Adrenal gland (tissue), 12 donors: Measurements from ENCODE around the gene CASP10. TPM values are rescaled to one million over a fixed set of nuclear protein-coding genes. Genes with fewer than 3 reads are reported as not detected.

Source experiments
- DNase-seq, 7 donors: peaks; one replicate each; pipeline ENCODE4 v3.0.0-alpha.2; 2019 to 2020
- H3K27ac ChIP-seq, 5 donors: fragments of 200-600 bp; sonication (generic) in 4 of 5; 1 replicate in 3 of 5; 2 replicates in 2 of 5; pipeline versions ENCODE4 v1.5.1 to v1.8.0; 2016 to 2020; ENCODE audit warnings: mild to moderate bottlenecking in 1 of 5
- H3K27me3 ChIP-seq: fragments of 200-600 bp; 2 replicates; pipeline ENCODE4 v1.8.0; 2021
- H3K36me3 ChIP-seq, 2 donors: fragments of 200-600 bp; replicated peaks in 1 of 2; 1 replicate in 1 of 2; 2 replicates in 1 of 2; pipeline versions ENCODE4 v1.5.1 to v1.8.0; 2018 to 2022
- H3K4me1 ChIP-seq, 2 donors: fragments of 200-600 bp; replicated peaks in 1 of 2; 1 replicate in 1 of 2; 2 replicates in 1 of 2; pipeline versions ENCODE4 v1.5.1 to v1.8.0; 2018 to 2021
- H3K4me3 ChIP-seq, 4 donors: fragments of 200-600 bp; sonication (generic) in 3 of 4; one replicate each; pipeline ENCODE4 v1.5.1; 2016 to 2018
- H3K9me3 ChIP-seq, 3 donors: fragments of 200-600 bp; sonication (generic) in 1 of 3; replicated peaks in 1 of 3; 1 replicate in 2 of 3; 2 replicates in 1 of 3; pipeline versions ENCODE4 v1.5.1 to v1.8.0; 2016 to 2021
- POLR2A ChIP-seq, 2 donors: fragments of 450-650 bp; IDR thresholded peaks; one replicate each; pipeline ENCODE4 v1.6.1; 2017; ENCODE audit warnings: antibody characterized with exemption in 2 of 2, mild to moderate bottlenecking in 2 of 2, moderate library complexity in 1 of 2
- WGBS, 4 donors: extraction: QIAGEN DNeasy Blood & Tissue Kit in 2 of 4; methylation state at CpG; one replicate each; pipeline versions ENCODE4 v1.1.5 to v1.1.7; 2013 to 2017; 5-methylcytosine and 5-hydroxymethylcytosine counted together
- intact Hi-C, 2 donors: fragments of 100-400 bp; cut with DNase I; formaldehyde crosslinking; loops; one replicate each; pipeline versions ENCODE4 v1.14.1 to v1.15.0; 2022 to 2023
- polyA plus RNA-seq, 3 donors: library from polyadenylated mRNA; stranded (reverse); fragments of 200-250 nt in 2 of 3; fragments of 350-450 nt in 1 of 3; fragmentation: Illumina TruSeq in 1 of 3; extraction: RNeasy Lipid Tissue Mini Kit (QIAGEN cat#74804) in 1 of 3; gene quantifications; one replicate each; pipeline ENCODE4 v1.2.3, GENCODE V29; 2013 to 2014
- total RNA-seq, 9 donors: library from RNA; depleted of rRNA in 4 of 9; stranded (reverse); fragments of >200 nt in 4 of 9; fragments of 120-200 nt in 1 of 9; fragmentation: NEBNext Ultra II Directional in 1 of 9; extraction: Animal tissue kit (Norgen Biotek cat#: 25700) in 1 of 9; gene quantifications; one replicate each; pipeline versions ENCODE4 v1.1.0 to v1.2.4, GENCODE V29; 2013 to 2023
- TF ChIP-seq, protein P1 (sequence below), 6 experiments: fragments of 450-650 bp in 4 of 6; fragments of 200-600 bp in 2 of 6; sonication (generic) in 1 of 6; IDR thresholded peaks; 1 replicate in 5 of 6; 2 replicates in 1 of 6; pipeline versions ENCODE4 v1.5.1 to v1.8.0; 2016 to 2021; ENCODE audit warnings: antibody characterized with exemption in 6 of 6, mild to moderate bottlenecking in 2 of 6, moderate library complexity in 1 of 6
- donor health status: healthy with polysubstance abuse.
- donor health status: Bipolar disorder and iron deficiency.
- donor health status: DM: yes; HTN: yes; CAD: no.
- donor health status: DM: no; HTN: no; CAD: no.
- donor health status: DM: no; HTN: no; CAD: no.
- donor health status: DM: yes; HTN: yes; CAD: no.

The CASP10 gene
- total and polyA plus RNA-seq, 12 donors: 2.5 to 12.8 (median 5.2) TPM

GRCh38 chr2:201171259-201171814, 11.6 kb upstream of the CASP10 start:
- no peaks in the 10 kb centered on the region for H3K9me3 ChIP-seq
- no peaks in the 10 kb centered on the region for H3K36me3 ChIP-seq
- TF ChIP-seq POLR2A (IDR thresholded peaks at IDR 0.05): no peak
- TF ChIP-seq, protein P1, sequence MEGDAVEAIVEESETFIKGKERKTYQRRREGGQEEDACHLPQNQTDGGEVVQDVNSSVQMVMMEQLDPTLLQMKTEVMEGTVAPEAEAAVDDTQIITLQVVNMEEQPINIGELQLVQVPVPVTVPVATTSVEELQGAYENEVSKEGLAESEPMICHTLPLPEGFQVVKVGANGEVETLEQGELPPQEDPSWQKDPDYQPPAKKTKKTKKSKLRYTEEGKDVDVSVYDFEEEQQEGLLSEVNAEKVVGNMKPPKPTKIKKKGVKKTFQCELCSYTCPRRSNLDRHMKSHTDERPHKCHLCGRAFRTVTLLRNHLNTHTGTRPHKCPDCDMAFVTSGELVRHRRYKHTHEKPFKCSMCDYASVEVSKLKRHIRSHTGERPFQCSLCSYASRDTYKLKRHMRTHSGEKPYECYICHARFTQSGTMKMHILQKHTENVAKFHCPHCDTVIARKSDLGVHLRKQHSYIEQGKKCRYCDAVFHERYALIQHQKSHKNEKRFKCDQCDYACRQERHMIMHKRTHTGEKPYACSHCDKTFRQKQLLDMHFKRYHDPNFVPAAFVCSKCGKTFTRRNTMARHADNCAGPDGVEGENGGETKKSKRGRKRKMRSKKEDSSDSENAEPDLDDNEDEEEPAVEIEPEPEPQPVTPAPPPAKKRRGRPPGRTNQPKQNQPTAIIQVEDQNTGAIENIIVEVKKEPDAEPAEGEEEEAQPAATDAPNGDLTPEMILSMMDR (IDR thresholded peaks at IDR 0.05): no peak
- no peaks in the 10 kb centered on the region for H3K4me1 ChIP-seq
- no peak overlapping the region for H3K27ac ChIP-seq
- H3K27me3 ChIP-seq: no peaks in the 10 kb centered on the region
- intact Hi-C loops: loop anchor here in 1 of 2 donors (10.0 kb wide), 1 partner anchor 97 kb away; the partner anchor contains the start of genes HYCC2 and NDUFB3
- 68 to 78% (median 68%) methylated on average over 6 of the region's 6 CpGs for WGBS, 4 donors
- no peak for DNase-seq
- H3K4me3 ChIP-seq: no peak overlapping the region

DNA sequence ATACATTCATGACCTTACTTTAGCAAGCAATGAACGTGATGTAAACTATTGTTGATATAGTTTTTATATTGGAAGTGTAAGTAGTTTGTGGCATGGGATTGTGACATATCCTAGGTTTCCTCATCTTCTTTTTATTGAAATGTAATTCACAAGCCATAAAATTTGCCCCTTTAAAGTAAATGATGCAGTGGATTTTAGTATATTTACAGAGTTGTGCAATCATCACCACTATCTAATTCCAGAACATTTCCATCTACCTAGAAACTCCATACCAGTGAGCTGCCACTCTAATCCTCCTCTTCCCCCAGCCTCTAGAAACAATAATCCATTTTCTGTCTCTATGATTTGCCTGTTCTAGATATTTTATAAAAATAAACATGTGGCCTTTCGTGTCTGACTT, 10.7 kb upstream of the CASP10 start:
- Histone ChIP-seq H3K27ac (no peak overlapping the region), H3K27me3 (no peaks in the 10 kb centered on the region), H3K9me3 (no peaks in the 10 kb centered on the region), H3K4me3 (no peak overlapping the region), H3K4me1 (peaks cover 0 to 3% of the 10 kb centered on the region in 2 donors), H3K36me3 (no peaks in the 10 kb centered on the region)
- TF ChIP-seq POLR2A (IDR thresholded peaks at IDR 0.05): no peak
- TF ChIP-seq, protein P1 (IDR thresholded peaks at IDR 0.05): no peak
- intact Hi-C loops: loop anchor here in 1 of 2 donors (10.0 kb wide), 1 partner anchor 97 kb away; the partner anchor contains the start of genes HYCC2 and NDUFB3
- DNase-seq: no peak
- 49 to 57% (median 53%) methylated on average over 2 of the region's 2 CpGs for WGBS, 4 donors

DNA sequence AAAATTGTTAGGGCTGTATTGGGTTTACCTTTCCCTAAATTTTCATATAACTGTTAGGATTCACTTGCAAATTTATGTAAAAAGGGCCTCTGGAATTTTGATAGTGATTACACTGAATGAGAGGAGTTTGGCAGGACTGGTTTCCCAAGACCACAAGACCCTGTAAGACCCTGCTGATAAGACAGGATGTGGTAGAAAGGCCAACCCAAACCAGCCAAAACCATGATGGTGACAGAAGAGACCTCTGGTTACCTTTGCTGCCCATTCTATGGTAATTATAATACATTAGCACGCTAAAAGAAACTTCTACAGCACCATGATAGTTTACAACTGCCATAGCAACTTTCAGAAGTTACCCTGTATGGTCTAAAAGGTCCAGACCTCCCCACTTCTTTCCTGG, 8.3 kb upstream of the CASP10 start:
- intact Hi-C loops: loop anchor here (5.0 to 10.0 kb wide), 2 partner anchors 100 to 267 kb away; partner anchors contain the start of genes HYCC2 (in 1 of the 2) and NDUFB3 (in 1 of the 2)
- H3K27me3 ChIP-seq: no peaks in the 10 kb centered on the region
- no peak overlapping the region for H3K27ac ChIP-seq
- H3K4me3 ChIP-seq: no peak overlapping the region
- H3K36me3 ChIP-seq: no peaks in the 10 kb centered on the region
- 36 to 64% (median 50%) methylated on average over 1 of the region's 1 CpG for WGBS, 4 donors
- H3K9me3 ChIP-seq: no peaks in the 10 kb centered on the region
- TF ChIP-seq POLR2A (IDR thresholded peaks at IDR 0.05): no peak
- TF ChIP-seq, protein P1 (IDR thresholded peaks at IDR 0.05): no peak
- H3K4me1 ChIP-seq: peaks cover 0 to 4% of the 10 kb centered on the region in 2 donors
- DNase-seq: no peak

DNA sequence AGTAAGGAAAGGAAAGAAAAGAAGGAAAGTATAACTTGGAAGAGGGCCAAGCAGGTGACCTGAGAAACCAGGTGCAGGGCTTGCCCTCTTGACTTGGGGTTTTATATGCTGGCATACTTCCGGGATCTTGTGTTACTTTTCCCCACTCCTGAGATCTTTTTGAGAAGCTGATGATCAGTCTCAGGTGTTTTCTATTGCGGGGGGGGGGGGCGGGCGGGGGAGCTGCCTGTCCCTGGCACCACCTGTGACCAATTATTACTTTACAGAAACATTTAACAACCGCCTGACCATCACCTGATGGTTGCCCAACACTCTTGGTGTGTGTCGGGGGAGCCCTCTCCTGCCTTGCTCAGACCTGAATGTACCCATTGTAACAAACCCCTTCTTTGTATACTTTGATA, 6.9 kb upstream of the CASP10 start:
- no peaks in the 10 kb centered on the region for H3K27me3 ChIP-seq
- no peak overlapping the region for H3K27ac ChIP-seq
- no peak for TF ChIP-seq POLR2A (IDR thresholded peaks at IDR 0.05)
- TF ChIP-seq, protein P1 (IDR thresholded peaks at IDR 0.05): no peak
- 48 to 82% (median 58%) methylated on average over 6 of the region's 6 CpGs for whole genome bisulfite sequencing, 4 donors
- no peaks in the 10 kb centered on the region for H3K36me3 ChIP-seq
- H3K4me1 ChIP-seq: peaks cover 0 to 4% of the 10 kb centered on the region in 2 donors
- no peaks in the 10 kb centered on the region for H3K9me3 ChIP-seq
- intact Hi-C loops: loop anchor here (5.0 to 10.0 kb wide), 2 partner anchors 101 to 269 kb away; partner anchors contain the start of genes HYCC2 (in 1 of the 2) and NDUFB3 (in 1 of the 2)
- DNase-seq: no peak
- no peak overlapping the region for H3K4me3 ChIP-seq
